Measurements from ENCODE around the gene DNTT.

Gene DNTT

DNA sequence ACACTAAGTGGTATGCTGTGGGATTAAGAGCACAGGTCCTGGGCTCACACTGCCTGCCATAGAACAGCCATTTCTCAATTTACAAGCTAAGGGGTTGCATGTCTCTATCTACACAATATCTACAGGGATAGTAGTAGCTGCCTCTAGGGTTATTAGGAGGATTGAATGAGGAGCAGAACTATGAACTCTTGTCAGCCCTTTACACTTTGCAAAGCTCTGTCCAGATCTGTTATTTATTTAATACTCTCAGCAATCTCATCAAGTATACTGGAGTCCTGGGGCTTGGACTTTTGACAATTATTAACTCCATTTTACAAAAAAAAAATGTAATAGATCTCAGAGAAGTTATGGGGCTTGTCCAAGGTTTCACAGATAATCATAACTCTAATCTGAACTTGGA is 47.8 kb downstream of the DNTT start:
- DNase-seq = no peak

DNA sequence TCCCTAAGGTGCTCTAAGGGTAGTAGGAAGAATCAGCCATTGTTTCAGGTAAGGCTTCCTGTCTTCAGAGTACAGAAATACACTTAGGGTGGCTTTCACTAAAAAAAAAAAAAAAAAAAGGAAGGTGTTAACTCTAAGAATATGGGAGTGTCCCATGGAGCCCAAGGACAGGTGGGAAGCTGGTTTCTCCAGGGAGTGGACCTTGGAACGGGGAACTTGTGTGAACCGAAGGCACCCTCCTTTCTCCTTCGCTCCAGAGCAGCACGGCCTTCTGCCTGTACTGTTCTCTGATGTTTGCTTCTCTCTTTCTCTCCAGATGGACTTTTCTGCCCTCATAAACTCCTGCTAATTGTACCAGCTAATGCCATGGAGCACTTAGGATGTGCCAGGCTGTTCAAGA is 48.3 kb downstream of the DNTT start:
- DNase-seq = no peak

DNA sequence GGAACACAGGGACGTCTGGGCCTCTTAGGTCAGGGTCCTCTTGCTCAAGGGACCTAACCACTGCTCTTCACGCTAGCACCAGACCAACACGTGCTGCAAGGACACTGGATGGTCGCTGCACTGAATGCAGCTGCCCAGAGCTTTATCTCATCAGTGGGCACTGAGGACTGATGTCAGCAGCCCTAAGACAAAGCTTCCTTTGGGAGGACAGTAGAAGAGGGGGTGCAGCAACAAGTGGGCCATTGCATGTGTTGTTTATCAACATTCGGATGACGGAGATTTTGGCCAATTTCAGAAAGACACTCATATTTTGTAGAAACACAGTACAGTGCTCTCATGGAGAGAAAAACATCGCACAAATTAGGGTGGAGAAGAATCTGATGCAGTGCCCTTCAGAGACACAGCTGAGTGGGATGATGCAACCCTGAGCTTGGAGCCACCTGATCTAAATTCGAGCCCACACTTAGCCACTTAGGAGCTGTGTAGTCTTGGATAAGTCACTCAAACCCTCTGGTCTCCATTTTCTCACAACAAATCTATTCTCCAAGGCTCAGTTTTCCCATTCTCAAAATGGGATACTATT is 52.9 kb downstream of the DNTT start:
- DNase-seq = no peak

DNA sequence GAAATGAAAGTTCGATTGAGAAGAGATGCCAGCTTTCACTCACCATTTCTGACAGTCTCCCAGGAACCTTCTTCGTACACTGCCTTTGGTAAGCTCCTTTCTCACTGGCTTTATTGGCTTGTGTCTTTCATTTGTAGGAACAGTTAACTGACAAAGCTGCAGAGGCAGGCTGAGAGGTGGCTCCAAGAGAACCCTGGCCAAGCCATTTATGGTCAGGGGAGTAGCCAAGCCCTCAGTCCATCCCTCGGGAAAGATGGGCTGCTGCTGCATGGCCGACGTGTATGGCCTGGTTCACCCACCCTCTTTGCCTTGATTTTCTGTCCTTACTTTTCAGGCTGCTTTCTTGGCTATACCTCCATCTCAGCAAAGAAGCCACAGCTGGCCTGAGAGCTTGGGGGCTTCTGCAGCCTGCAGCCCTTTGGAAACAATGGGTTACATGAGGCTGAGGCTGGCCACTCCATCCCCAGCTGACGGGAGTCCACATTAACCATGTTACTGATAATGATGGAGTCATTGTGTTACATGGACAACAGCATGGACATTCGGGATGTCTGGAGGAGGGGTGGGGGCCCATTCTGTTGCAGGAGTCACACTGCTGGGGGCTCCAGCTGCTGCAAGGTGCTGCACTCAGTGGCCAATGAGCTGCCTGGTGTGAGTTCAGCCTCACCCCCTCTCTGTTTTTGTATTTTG is 54.8 kb downstream of the DNTT start, which contains the start of gene OPALIN:
Gene OPALIN (minus strand): TSS at position 152 of the 690 bp plus-strand sequence. CDS start 106 bp downstream, at position 46.
- DNase-seq = no peak

DNA sequence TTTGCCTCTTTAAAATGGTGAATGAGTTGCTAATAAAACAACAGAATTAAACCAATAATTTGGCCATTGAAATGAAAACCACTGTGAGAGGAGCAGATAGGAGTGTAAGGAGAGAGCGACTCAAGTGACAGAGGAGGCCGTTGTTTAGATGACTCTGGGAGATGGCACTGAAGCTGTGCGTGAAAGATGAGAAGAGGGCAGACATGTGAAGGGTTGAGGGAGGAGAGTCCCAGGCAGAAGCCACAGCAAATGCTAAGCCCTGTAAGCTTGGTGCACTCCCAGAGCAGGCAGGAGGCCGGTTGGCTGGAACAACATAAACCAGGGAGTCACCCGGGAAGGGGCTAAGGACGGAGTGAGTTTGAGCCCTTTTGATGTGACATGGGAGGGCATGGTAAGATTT is 55.4 kb downstream of the DNTT start:
- DNase-seq = no peak

DNA sequence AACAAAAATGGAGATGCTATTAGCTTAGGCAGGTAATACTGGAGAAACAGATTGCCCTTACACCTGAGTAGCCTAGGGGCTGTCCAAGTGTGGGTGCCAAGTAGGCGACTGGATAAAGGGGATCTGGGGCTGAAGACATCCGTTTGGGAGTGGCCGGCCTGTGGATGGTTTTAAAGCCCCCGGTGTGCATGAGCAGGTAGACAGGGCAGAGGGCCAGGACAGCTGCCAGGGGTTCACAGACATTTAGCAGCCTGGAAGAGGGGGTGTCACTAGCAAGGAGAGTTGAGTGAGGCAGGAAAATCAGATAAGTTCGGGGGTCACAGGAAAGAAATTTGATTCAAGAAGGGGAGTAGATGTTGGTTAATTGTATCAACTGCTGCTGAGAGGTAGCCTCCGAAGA is 56.1 kb downstream of the DNTT start:
- no peak for DNase-seq

DNA sequence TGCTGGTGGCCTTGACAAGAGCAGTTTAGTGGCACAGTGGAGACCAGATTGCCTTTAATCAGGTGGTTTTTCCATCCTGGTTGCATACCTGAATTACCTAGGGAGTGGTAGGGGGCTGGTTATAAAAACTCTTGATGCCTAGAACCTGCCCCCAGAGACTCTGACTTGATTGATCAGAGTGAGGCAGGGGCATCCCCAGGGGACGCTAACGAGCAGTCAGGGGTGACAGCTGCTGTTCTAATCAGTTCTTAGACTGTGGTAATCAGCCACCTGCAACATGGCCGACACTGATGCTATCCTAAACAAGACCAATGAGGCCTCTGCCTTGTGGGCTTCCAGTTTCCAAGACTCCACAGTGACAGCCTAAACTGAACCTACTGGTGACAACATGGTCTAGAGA is 56.5 kb downstream of the DNTT start:
- DNase-seq = no peak

DNA sequence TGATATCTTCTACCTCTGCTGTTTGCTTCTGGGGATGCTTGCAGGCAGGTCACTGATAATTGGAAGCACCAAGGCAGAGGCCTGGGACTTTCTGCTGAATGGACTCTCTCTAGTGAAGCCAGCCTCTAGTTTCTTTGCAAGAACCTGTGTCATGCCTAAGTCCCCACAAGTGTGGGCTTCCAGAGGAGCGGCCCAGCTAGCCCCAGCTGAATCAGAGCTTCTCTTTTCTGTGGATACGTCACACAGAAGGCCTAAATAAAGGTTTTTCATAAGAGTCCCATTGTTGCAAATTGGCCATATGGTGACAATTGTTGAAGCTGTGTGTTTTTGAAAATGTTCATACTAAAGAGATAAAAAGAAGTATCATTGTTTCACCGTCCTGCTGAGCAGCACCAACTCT is 61.3 kb downstream of the DNTT start:
- DNase-seq = no peak

DNA sequence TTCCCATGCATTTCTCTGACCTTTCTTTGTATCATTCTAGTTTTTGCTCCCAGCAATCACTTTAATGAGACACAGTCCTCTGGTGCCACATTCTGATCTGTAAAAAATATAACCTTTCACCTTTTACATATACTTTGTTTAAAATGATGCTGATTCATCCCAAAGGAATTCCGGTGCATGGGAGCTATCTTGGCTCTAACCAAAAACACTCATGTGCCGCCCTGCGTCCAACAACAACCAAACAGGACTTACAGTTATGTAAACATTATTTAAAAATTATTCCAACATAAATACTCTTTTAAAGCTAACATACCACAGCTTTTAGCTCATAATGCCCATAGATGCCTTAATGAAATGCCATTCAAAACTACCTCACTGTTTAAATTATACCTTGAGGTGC is 62.3 kb downstream of the DNTT start:
- no peak for DNase-seq

DNA sequence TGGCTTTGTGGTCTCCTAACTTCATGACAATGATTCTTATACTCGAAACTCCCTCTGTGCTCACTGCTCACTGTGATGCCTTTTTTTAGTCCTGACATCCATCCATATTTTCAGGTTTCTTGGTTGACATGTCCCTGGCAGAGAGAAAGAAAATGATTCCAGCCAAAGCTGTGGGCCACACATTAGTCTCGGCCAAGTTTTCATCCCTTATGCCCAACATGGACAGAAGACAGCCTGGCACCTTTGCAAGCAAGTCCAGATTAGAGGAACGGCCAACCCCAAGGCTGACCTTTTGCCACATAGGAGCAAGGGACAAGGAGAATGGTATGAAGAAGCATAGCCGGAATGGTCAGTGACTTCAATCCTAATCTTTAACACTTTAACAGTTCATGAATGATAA is 63.2 kb downstream of the DNTT start:
- no peak for DNase-seq

DNA sequence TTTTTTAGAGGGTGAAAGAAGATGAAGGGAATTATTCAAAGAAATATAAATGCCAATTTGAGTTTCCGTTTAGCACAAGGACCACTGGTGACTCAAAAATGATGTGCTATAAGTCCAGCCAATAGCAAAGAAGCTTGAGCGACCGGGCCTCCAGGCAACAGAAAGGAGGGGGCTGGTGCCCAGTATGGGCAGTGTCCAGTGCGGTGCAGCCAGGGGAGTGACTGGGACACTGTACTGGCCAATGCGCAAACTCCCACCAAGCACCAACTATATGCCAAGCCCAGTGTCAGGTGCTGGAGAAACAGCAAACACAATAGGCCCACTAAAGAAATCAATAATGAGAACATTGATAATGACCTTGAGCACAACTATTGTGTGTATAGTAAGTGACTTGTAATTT is 64.7 kb downstream of the DNTT start:
- DNase-seq = no peak

DNA sequence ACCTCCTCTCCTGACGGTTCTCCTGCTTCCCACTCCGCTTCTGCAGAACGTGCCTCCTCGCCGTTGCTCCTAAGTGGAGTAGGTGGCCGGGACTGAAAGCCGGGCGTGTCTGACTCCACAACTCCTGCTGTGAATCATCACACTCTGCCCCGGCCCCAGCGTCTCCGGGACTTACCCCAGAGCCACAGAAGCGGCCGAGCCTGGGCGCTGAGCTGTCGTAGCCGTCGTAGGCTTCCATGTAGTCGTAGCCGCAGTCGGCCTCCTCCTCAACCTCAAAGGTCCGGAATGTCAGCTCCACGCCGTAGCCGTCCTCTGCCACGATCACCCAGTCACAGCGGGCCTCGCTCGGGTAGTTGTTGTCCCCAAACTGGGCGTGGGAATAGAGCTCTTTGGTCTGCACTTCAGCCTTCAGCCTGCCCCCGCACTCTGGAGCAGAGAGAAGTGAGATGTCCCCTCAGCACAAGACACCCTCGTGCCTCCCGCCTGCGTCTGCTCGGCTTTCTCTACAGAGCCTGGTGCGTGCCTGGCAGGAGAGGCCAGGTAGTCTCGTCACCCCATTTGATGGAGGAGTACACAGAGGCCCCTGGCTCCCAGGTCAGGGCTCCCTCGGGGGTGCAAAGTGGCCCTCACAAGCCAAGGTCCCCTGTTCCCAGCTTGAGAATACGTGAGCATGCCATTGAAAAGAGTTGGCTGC is 65.8 kb downstream of the DNTT start:
- DNase-seq = no peak

DNA sequence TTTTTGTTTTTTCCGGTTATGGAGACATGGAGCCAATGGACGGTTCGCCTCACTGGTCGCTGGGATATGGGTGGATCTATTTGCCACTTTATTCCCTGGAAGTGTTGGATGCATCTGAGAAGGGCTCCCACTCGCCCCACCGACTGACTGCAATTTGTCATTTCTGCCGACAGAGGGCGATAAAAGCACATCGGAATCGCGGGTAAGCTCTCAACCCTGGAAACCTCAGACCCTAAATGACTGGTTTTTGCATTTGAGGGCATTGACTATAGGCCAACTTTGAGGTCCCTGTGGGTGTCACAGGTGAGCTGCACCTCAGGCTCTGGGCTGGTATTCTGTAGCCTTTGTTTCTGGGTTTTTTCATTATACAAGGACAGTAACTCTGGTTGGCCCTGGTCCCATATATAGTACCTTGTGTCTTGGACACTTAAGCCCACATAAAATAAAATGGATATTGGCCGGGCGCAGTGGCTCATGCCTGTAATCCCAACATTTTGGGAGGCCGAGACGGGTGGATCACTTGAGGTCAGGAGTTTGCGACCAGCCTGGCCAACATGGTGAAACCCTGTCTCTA is 66.4 kb downstream of the DNTT start:
- peak; percentile 41 for DNase-seq

DNA sequence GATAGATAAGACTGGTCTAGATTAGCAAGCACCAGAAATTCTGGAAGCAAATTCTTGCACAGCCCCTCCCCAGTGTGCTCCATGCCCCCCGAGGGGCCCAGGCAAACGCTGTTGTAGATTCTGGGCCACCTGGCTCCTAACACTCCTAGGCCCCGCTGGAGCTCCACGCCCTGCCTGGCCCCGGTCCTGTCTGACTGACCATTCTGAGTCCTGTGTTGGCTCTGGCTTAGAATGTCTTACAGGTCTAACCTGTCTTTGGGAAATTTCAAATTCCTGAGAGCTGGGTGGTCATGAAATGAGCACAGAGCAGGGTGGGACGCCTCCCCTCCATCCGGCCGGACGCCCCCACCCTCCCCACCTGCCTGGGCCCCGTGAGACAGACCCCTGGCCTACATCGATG is 67.1 kb downstream of the DNTT start:
- DNase-seq = no peak

DNA sequence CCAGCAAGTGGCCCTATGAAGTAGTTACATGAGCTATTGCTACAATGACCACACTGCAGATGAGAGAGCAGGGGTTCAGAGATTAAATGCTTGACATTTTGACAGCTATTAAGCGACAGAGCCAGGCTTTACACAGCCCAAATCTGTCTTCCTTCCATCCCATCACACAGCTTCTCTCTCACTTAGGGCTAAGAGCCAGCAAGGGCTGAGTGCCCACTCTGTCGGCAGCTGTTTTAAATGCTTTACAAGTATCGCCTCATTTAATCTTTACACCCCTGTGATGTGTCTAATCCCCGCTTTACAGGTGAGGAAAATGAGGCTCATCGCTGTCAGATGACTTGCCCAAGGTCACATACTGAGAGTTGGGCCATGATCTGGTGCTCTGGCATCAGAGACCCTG is 69.8 kb downstream of the DNTT start:
- no peak for DNase-seq

DNA sequence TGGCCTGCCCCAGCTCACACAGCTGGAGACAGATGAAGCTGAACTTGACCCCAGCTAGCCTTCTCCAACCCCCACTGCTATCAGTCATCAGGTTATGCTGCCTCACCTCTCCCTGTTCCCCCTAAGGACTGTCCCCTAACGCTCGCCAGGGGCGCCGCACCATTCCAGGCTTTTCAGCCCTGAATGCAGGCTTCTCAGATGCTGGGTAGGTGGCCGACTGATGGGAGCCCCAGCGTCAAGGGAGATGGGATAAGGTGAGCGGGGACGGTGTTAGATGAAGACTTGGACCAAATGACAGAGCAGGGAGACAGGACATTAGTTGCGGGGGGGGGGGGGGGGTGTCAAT is 70.4 kb downstream of the DNTT start:
- no peak for DNase-seq

DNA sequence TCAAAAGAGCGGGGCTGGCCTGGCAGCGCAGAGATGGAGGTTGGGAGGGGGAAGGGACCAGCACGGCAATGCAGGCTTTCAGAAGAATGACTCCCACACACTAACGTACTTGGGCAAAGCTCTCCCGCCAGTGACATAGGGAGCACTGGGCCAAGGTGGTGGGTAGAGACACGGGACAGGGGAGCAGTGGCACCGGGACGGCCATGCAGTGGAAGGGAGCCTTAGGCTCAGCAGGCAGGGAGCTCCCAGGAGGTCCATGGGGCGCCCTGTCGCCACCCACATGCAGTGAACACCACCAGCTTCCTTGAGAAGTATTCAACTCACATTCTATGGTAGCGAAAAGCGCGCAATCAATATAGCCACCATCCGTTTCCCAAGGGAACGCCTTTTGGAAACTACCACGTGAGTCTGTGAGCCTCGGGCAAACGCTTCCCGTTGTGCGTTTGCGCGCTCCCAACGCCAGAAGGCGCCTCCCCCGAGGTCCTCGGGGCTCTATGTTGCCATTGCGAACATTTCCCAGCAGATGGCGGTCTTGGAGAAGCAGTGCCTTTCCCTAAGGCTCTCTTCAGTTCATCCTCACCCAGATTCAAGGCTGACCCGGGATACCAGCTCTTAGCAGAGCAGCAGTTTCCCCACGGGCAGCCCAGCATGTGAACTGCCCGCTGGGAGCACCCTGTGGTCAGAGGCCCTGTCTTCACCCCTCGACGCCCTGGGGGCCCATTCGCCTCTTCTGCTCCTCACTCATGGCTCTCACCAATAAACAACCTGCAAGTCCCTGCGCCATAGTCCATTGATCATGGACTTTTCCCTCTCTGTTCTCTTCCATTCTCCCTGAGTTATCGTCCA is 71.0 kb downstream of the DNTT start:
- DNase-seq = peak; percentile 77

DNA sequence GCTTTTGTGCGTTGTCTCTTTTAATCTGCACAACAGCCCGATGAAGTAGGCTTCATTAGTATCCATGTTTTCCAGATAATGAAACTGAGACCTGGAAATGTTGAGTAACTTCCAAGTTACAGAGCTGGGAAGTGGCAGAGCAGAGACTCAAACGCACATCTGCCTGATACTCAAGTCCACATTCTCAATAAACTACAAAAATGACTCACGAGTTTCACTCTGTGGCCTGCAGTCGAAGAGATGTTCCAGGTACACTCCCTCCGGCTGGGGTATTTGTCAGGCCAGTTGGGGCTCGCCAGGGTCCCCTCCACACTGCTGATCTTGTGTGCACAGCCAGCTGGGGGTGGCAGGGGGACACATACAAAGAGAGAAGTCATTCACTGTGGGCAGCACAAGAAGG is 72.2 kb downstream of the DNTT start:
- no peak for DNase-seq

DNA sequence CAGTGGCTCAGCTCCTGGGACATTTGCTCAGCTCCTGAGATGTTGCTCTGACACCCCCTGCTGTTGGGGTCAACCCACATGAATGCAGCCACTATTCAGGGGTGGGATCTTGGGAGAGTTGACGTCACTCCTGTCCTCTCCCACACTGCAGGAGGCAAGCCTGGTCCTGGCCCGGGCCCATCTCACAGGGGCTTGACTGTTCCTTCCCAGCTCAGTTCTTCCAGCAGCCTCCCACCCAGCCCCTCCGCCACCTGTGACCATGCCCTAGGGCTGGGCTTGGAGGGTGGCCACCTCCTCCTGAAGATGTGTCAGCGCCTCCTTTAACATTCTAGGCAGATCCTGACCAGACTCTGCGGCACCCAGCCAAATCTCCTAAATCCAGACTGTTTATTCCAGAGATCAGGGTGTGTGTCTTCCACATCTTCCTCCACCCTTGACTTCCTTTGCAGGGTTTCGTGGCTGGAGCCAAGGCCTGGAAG is 73.6 kb downstream of the DNTT start:
- DNase-seq = peak; percentile 2

DNA sequence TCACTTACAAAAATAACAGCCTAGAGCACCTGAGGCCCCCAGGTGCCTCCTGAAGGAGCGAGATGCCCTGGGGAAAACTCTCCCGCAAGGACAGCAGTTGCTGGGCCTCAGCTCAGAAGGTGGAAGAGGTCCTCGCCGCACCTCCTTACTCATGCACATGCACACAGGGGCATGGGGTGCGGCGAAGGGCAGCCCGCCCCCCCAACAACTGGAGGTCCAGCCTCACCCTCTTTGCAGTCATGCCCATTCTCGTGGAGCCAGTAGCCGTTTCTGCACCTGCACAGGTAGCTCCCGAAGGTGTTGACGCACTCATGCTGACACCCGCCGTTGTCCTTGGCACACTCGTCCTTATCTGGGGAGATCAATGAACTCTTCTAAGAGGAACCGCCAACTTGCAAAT is 74.5 kb downstream of the DNTT start:
- DNase-seq = no peak

DNA sequence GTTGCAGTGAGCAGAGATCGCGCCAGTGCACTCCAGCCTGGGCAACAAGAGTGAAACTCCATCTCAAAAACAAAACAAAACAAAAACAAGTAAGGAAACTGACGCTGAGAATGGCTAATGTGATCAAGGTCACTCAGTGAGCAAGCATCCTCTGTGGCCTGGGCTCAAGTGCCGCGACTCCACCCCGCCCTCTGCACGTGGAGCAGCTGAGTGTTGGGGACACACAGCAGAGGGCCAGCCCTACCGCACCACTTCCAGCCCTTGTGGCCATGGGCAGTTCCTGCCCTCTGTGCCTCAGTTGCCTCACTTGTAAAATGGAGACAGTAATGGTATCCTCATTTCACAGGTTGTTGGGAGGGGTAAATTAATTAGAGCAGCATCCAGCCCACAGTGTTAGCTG is 75.5 kb downstream of the DNTT start:
- no peak for DNase-seq

DNA sequence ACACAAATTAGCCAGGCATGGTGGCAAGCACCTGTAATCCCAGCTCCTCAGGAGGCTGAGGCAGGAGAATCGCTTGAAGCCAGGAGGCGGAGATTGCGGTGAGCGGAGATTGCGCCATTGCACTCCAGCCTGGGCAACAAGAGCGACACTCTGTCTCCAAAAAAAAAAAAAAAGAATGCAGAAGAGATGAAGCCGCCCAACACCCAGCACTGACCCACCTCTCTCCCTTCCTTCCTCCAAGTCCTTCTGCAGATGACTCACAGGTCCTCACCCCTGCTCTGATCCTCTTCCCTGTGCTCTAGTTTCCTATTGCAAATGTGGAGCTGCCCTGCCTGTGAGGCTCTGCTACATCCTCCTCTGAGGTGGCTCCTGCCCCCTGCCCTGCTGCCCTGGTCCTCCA is 76.6 kb downstream of the DNTT start:
- no peak for DNase-seq

DNA sequence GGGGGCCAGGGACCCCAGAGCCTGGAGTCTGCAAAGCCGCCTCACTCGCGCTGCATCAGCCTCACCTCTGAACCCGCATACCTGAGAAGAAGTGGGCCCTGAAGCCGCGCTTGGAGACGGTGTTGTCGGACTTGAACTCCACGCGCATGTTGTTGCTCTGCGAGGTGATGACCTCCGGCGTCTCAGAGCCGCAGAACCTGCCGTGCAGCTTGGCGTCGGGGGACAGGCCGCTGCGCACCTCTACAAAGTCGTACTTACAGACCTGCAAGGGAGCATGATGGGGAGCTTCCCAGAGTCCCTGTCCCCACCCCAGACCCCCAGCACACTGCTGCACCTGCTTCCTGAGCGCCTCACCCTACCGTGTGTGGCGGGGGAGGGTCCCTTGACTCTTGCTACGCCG is 80.3 kb downstream of the DNTT start:
- DNase-seq = no peak
